GM12865 (cell line): ENCODE data around the gene ZMIZ1.

Source experiments
- DNase-seq: peaks from one replicate; pipeline ENCODE4 v3.0.0; 2010; ENCODE audit warnings: low read depth
- H3K4me3 ChIP-seq: 2 replicates; pipeline ENCODE4 v1.5.1; 2011; ENCODE audit warnings: mild to moderate bottlenecking, low read depth, low read length, control low read depth
- CTCF ChIP-seq: IDR thresholded peaks from 2 replicates; pipeline ENCODE4 v1.5.1; 2011; ENCODE audit warnings: low read length, control low read depth, low read depth, inconsistent platforms; ENCODE audit not compliant: insufficient read depth; ENCODE audit errors: missing control alignments

ZMIZ1 gene

GRCh38 chr10:79287973-79288723 is 219.4 kb downstream of the ZMIZ1 start:
- no peak for DNase-seq

DNA sequence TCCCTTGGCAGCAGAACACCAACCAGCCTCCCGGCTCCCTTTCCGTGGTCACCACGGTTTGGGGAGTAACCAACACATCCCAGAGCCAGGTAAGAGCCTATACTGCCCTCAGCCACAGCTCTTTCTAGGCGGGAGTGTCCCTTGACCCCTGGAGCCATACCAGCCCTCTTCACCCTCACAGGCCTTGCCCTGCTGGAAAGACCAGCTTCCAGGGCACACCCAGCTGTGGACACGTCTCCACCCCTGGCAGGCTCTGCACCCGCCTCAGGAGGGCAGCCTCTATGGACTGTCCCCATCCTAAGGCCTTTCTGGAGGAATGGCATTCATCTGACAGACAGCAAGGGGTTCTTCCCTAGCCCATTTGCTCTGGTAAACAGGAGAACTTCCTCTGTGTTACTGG is 221.0 kb downstream of the ZMIZ1 start:
- H3K4me3 ChIP-seq = no peak overlapping the region
- no peak for DNase-seq
- TF ChIP-seq CTCF = no peak

More at GRCh38 chr10:79287973-79288723, 219.4 kb downstream of the ZMIZ1 start:
- TF ChIP-seq CTCF = no peak
- no peak overlapping the region for H3K4me3 ChIP-seq

DNA sequence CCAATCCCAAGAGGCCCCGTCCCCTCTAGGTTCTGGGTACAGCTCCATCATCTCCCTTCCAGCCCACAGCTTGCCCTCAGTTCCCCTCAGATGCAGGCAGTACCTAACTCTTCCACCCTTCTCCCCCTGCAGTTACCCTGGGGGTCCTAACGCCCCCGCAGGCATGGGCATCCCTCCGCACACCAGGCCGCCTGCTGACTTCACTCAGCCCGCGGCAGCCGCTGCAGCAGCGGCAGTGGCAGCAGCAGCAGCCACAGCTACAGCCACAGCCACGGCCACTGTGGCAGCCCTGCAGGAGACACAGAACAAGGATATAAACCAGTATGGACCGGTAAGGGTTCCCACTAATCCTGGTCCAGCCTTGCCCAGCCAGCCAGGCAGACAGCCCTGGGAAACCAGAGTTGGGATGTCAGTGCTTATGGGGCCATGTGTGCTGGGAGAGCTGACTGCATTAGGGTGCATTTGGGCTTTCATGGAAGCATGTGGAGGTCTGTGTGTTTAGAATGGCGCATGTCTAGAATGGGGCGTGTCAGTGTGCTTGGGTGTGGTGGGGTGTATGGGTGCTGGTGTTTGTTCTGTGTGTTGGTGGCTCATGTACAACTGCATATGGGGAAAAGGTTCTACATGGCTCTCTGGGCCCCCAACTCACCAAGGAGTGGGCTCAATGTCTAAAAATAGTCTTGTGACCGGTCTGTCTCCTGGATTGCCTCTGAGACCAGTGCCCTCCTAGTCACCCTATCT is 223.4 kb downstream of the ZMIZ1 start:
- DNase-seq = no peak
- no peak for TF ChIP-seq CTCF
- H3K4me3 ChIP-seq = no peak overlapping the region

- peak; percentile 32 for DNase-seq
- TF ChIP-seq CTCF = peak; percentile 79
- no peak overlapping the region for H3K4me3 ChIP-seq
These were observed 224.4 kb downstream of the ZMIZ1 start for GRCh38 chr10:79292891-79293746.

- H3K4me3 ChIP-seq = no peak overlapping the region
- no peak for TF ChIP-seq CTCF
- no peak for DNase-seq
These were observed 225.2 kb downstream of the ZMIZ1 start for GRCh38 chr10:79293841-79294581.

DNA sequence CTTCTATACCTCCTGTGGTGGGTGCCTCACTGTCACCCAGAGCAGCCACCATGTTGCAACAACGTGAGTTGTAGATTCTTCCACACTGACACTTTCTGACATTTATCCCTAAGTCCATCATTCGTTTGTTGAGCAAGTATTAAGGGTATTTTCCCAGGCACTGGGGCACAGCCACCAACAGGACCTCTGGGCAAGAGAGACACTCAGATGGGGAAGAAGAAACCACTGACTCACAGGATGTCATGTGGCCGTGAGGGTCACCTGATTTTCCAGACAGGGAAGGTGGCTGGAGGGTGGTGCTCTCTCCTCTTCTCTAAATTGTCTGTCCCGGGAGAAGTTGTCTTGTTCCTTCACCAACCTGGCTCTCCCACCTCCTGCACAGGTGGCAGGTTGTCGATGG is 226.8 kb downstream of the ZMIZ1 start:
- no peak overlapping the region for H3K4me3 ChIP-seq
- no peak for TF ChIP-seq CTCF
- DNase-seq = no peak
